OCI-LY3 (cell line): ENCODE measurements around the gene PTTG2.
A peak's percentile ranks its signal among the peaks of the same experiment; 100 is the strongest.

Experiments used
- CTCF ChIP-seq: fragments of 200-600, 300-600 bp; sonication (generic); IDR thresholded peaks from 2 replicates; pipeline ENCODE4 v1.5.1; 2014; ENCODE audit warnings: antibody characterized with exemption, low read length, low read depth
- EZH2phosphoT487 ChIP-seq: fragments of 200-600 bp; shearing (Covaris generic); IDR thresholded peaks from 2 replicates; pipeline ENCODE4 v1.6.1; 2018; ENCODE audit warnings: antibody characterized with exemption, mixed run types, low read depth

- TF ChIP-seq CTCF (peak; percentile 61), EZH2phosphoT487 (no peak)
Measured at GRCh38 chr4:37977471-37978247, 17.5 kb downstream of the PTTG2 start.
